Activated CD8-positive, alpha-beta memory T cell treated with anti-CD3 and anti-CD28 coated beads, Interleukin-2, amount 10 ng/mL, durations not matched to agents 7 days and 5 days (primary cell): ENCODE measurements around the gene NT5M. TPM values are rescaled to one million over a fixed set of nuclear protein-coding genes. Genes with fewer than 3 reads are reported as not detected.

Source experiments
- ATAC-seq: fragments of 150-1000 bp; cut with Tn5 transposase; one replicate; pipeline ENCODE4 v1.10.0; 2021; ENCODE audit warnings: moderate library complexity
- CTCF ChIA-PET: fragments of 350-600 bp; sonication (Branson Sonifier 250); formaldehyde crosslinking; loops from one replicate; lab custom pipeline; 2021; ENCODE audit warnings: antibody characterized with exemption; lab: Charles Lee
- DNase-seq: peaks from one replicate; pipeline ENCODE4 v3.0.0-alpha.2; 2020
- H3K27ac Mint-ChIP-seq: one replicate; pipeline ENCODE4 v1.8.0; 2021; ENCODE audit warnings: mild to moderate bottlenecking, mixed read lengths
- H3K27me3 Mint-ChIP-seq: one replicate; pipeline ENCODE4 v1.8.0; 2021; ENCODE audit warnings: mixed read lengths
- H3K36me3 Mint-ChIP-seq: one replicate; pipeline ENCODE4 v1.8.0; 2021; ENCODE audit warnings: mild to moderate bottlenecking, mixed read lengths
- H3K4me1 Mint-ChIP-seq: one replicate; pipeline ENCODE4 v1.8.0; 2021; ENCODE audit warnings: mixed read lengths
- H3K4me3 Mint-ChIP-seq: one replicate; pipeline ENCODE4 v1.8.0; 2021; ENCODE audit warnings: mild to moderate bottlenecking, moderate library complexity, mixed read lengths
- H3K9me3 Mint-ChIP-seq: one replicate; pipeline ENCODE4 v1.8.0; 2022; ENCODE audit warnings: low read depth, mixed read lengths
- total RNA-seq, 2 experiments: library from RNA; stranded (reverse); gene quantifications; one replicate each; pipeline ENCODE4 v1.2.3, GENCODE V29; 2021

Gene NT5M
- total RNA-seq, 2 experiments from 2014 or later = 6.3 to 12.5 TPM

DNA sequence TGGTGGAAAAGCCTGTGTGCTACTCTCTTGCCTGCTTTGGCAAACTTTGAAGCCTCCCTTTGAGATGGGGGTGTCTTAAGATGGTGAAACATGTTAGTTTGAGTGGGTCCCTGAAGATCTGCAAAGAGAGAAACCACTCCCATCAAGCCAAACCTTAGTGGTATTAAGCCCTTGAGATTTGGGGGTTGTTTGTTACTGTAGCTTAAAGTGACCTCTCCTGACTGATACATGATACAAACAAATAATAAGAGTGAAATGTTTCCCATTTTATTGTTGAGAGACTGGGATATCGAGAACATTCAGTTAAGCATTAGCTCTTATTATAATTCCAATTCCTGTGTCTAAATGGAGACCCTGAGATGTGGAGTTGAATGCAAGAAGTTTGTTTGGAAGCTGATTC lies 63.1 kb downstream of the NT5M start:
- CTCF ChIA-PET = interaction anchor here (0.9 to 2.5 kb wide), 2 partner anchors 86 to 130 kb away, joined by 3 to 12 read pairs; partner anchors contain the start of gene RASD1
- no peaks in the 10 kb centered on the region for H3K9me3 Mint-ChIP-seq
- no peaks in the 10 kb centered on the region for H3K4me1 Mint-ChIP-seq
- DNase-seq (no peak), ATAC-seq (no peak)
- peaks cover 21% of the 10 kb centered on the region for H3K27me3 Mint-ChIP-seq
- H3K36me3 Mint-ChIP-seq = no peaks in the 10 kb centered on the region
- no peak overlapping the region for H3K4me3 Mint-ChIP-seq
- no peak overlapping the region for H3K27ac Mint-ChIP-seq

DNA sequence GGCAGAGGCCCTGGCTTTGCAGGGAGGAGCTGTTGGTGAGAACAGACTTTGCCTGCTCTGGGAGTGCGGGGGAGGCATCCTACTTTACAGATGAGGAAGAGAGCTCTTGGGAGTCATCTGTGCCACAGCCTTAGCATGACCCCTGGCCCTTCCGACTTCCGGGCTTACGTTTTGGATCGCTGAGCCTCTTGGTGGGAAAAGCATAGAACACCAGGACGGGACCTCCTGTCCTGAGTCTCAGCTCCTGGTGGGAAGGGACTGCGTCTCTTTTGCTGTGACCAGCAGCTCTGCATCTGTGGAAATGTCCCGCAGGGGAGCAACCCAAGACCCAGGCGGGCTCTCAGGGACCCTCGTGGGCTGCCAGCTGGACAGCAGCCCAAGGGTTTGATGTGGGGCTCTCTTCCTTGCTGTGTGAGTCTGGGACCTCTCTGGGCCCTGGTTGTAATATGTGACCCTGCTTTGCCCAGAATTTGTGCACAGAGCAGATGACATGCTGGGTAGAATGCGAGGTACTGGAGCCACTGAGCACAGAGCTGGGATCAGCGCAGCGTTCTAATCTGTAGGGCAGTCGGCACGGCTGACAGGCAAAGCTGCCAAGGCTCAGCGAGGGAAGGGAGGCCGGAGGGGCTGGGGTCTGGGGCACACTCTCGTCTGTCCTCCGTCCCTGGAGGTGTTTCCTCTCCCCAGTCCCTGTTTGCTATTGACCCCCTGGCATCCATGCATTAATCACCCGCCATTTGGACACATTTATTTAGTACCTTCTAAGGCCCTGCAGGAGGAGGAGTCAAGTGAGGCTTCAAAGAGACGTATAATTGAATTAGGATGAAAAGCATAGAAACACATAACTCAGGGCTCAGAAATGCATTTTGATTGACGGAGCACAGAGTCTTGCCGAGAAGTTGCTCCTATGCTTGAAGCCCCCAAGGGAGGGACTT lies 64.0 kb downstream of the NT5M start:
- Mint-ChIP-seq H3K4me3 (no peak overlapping the region), H3K9me3 (no peaks in the 10 kb centered on the region), H3K4me1 (no peaks in the 10 kb centered on the region), H3K36me3 (no peaks in the 10 kb centered on the region), H3K27me3 (peaks cover 23% of the 10 kb centered on the region), H3K27ac (no peak overlapping the region)
- DNase-seq (no peak), ATAC-seq (no peak)
- CTCF ChIA-PET = interaction anchor here (0.9 kb wide), 1 partner anchor 85 kb away, joined by 3 read pairs; no protein-coding TSS in a partner anchor

DNA sequence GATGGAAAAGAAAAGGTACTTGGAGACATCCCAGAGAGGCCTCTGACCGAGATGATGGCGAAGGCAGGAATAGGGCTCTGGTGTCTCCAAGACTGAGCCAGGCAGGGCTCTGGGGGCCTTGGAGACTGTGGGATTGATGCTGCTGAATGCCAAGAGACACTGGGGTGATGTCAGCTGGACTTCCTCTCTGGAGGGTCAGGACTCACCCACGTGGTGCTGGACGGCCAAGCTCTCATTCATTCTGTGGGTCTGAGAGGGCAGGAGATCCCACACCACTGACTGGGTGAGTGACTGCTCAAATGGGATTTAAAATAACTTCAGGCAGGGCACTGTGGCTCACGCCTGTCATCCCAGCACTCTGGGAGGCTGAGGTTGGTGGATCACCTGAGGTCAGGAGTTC lies 64.8 kb downstream of the NT5M start:
- no peaks in the 10 kb centered on the region for H3K36me3 Mint-ChIP-seq
- no peak for DNase-seq
- ATAC-seq = no peak
- H3K9me3 Mint-ChIP-seq = no peaks in the 10 kb centered on the region
- no peak overlapping the region for H3K4me3 Mint-ChIP-seq
- no peaks in the 10 kb centered on the region for H3K4me1 Mint-ChIP-seq
- H3K27ac Mint-ChIP-seq = no peak overlapping the region
- CTCF ChIA-PET = no interaction called here
- H3K27me3 Mint-ChIP-seq = peaks cover 23% of the 10 kb centered on the region

DNA sequence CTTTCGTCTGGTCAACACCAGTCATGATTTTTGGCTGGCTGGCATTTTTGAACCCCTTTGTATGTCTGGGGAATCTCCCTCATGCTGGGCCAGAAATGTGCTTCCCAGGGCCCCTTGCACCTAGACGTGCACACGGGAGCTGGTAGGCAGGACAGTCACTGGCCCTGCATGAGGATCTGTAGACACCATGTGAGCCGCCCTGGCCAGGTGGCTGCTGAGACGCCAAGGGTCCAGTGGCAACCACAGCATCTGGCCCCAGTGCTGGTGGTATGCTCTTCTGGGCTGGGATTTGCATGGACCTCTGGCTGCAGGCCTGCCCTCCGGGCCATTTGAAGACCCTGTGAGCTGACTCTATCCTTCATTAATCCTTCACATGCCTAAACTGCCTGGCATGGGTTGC lies 67.5 kb downstream of the NT5M start:
- H3K36me3 Mint-ChIP-seq = no peaks in the 10 kb centered on the region
- H3K27ac Mint-ChIP-seq = no peak overlapping the region
- ATAC-seq = no peak

DNA sequence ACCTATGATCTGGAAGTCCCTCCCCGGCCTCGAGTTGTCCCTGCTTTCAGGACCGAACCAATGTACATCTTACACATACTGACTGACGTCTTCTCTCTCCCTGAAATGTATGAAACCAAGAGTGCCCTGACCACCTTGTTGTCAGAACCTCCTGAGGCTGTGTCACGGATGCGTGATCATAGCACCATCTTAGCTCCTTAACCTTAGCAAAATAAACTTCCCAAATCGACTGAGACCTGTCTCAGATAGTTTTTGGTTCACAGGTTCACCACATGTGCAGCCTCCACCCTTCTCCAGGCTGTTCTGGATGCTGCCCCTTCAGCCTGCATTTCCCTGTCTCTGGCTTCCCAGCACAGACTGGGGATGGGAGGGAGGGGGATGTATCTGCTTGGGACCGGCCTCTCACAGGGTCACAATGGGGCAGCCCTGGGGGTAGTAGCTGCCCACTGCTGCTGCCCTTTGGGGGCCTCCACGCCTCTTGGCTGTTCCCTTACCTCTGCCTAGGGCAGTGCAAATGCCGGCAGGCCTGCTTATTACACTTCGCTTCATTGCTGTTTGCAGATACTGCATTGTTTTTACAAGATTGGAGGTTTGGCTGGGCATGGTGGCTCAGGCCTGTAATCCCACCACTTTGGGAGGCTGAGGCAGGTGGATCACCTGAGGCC lies 69.8 kb downstream of the NT5M start:
- CTCF ChIA-PET = no interaction called here
- DNase-seq (no peak), ATAC-seq (no peak)
- Mint-ChIP-seq H3K36me3 (no peaks in the 10 kb centered on the region), H3K9me3 (no peaks in the 10 kb centered on the region), H3K27ac (no peak overlapping the region), H3K27me3 (peaks cover 10% of the 10 kb centered on the region), H3K4me3 (no peak overlapping the region), H3K4me1 (no peaks in the 10 kb centered on the region)

More for the DNA sequence above, 67.5 kb downstream of the NT5M start:
- H3K4me3 Mint-ChIP-seq = no peak overlapping the region
- CTCF ChIA-PET = interaction anchor here (1.3 kb wide), 1 partner anchor 126 kb away, joined by 4 read pairs; the partner anchor contains the start of gene RASD1
- DNase-seq = no peak
- peaks cover 20% of the 10 kb centered on the region for H3K27me3 Mint-ChIP-seq
- no peaks in the 10 kb centered on the region for H3K4me1 Mint-ChIP-seq
- no peaks in the 10 kb centered on the region for H3K9me3 Mint-ChIP-seq

DNA sequence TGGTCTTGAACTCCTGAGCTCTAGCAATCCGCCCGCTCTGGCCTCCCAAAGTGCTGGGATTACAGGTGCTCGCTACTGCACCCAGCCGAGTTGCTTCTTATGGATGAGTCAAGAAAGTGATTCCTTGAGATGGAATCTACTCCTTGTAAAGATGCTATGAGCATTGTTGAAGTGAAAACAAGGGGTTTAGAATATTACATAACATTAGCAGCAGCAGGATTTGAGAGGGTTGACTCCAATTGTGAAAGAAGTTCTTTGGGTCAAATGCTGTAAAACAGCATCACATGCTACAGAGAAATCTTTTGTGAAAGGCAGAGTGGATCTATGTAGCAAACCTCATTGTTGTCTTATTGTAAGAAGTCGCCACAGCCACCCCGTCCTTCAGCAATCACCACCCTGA lies 72.7 kb downstream of the NT5M start:
- Mint-ChIP-seq H3K9me3 (no peaks in the 10 kb centered on the region), H3K4me1 (no peaks in the 10 kb centered on the region), H3K36me3 (no peaks in the 10 kb centered on the region), H3K4me3 (no peak overlapping the region), H3K27me3 (peaks cover 5% of the 10 kb centered on the region), H3K27ac (no peak overlapping the region)
- DNase-seq = no peak
- no peak for ATAC-seq
- CTCF ChIA-PET = no interaction called here

DNA sequence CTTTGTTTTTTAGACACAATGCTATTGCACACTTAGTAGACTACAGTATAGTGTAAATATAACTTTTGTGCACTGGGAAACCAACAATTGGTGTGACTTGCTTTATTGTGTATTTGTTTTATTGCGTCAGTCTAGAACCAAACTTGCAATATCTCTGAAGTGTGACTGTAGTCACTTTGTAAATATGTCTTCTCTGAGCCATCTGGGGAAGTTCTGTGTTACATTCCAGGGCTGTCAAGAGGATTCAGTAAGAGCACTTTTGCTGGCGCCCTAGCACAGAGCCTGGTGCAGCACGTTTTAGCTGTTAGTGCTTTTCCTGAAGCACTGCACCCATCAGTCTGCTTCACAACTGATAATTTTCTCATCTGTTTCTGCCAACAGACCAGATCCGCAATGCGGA lies 73.2 kb downstream of the NT5M start:
- CTCF ChIA-PET = no interaction called here
- no peak for ATAC-seq
- no peak for DNase-seq
- Mint-ChIP-seq H3K27ac (no peak overlapping the region), H3K4me3 (no peak overlapping the region), H3K9me3 (no peaks in the 10 kb centered on the region), H3K27me3 (peaks cover 5% of the 10 kb centered on the region), H3K36me3 (no peaks in the 10 kb centered on the region), H3K4me1 (no peaks in the 10 kb centered on the region)

DNA sequence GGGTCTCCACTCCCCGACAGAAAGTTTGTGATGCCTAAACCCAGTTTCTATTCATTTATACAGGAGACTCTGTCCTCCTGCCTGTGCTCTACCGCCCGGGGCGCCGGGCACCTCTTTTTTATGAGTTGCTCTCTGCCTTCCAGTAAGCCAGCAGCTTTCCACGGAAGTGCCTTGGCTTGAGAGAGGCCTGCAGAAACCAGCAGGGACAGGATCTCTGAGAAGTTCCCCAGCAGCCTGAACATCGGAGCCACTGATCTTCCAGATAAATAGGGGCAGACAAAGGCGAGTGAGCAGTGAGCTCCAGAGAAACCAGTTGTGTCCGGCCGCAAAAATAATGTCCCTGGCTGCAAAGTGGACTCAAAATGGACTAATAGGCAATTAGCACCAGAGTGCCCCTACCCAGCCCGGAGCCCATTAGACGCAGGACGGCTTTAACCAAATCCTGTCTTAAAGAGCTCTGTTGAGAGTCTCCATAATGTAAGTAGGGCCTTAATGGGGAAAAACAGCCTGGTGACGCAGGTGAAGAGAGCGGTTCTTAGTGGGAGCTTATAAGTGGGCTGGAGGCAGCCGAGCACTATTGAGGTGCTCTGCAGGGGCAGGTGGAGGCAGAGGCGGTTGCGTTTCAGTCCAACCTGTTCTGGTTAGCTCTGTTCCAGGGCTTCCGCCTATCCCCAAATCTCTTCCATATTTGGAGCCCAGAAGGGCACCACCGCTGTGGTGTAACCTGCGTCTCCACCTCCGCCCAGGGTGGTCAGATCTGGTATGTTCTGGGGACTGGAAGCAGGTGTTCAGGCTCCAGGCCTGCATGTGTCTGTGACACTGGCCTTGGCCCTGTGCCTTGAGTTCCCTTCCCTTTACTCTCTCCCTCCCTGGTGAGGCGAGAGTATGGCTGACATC lies 74.1 kb downstream of the NT5M start:
- Mint-ChIP-seq H3K27ac (no peak overlapping the region), H3K27me3 (peaks cover 12% of the 10 kb centered on the region), H3K9me3 (no peaks in the 10 kb centered on the region), H3K4me3 (no peak overlapping the region), H3K36me3 (no peaks in the 10 kb centered on the region), H3K4me1 (peaks cover 6% of the 10 kb centered on the region)
- CTCF ChIA-PET = no interaction called here
- ATAC-seq (no peak), DNase-seq (no peak)

DNA sequence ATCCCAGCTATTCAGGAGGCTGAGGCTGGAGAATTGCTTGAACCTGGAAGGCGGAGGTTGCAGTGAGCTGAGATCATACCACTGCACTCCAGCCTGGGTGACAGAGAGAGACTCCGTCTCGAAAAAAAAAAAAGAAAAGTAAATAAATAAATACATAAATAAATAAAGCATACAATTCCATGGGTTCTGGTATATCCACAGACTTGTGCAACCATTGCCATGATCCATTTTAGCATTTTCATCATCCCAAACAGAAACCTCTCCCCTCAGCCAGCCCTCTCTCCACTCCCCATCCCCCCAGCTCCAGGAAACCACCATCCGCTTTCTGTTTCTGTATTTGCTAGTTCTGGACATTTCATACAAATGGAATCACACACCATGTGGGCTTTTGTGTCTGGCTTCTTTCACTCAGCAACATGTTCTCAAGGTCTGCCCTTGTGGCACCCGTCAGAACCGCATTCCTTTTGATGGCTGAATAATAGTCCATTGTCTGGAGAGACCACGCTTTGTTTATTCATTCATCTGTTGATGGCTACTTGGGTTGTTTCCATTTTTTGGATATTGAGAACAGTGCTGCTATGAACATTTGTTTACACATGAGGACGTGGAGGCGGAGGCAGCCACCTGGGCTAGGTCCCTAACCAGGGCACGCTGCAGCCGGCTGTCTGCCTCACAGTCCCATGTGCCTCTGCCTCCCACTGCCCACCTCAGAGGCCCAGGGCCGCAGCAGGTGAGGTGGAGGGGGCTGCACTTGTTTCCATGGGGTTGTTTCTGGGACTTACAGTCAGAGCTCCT lies 76.2 kb downstream of the NT5M start:
- Mint-ChIP-seq H3K4me1 (peaks cover 6% of the 10 kb centered on the region), H3K27ac (no peak overlapping the region), H3K4me3 (no peak overlapping the region), H3K9me3 (no peaks in the 10 kb centered on the region), H3K36me3 (no peaks in the 10 kb centered on the region), H3K27me3 (peaks cover 18% of the 10 kb centered on the region)
- CTCF ChIA-PET = interaction anchor here (0.7 kb wide), 1 partner anchor 23 kb away, joined by 3 read pairs; no protein-coding TSS in a partner anchor
- ATAC-seq (no peak), DNase-seq (no peak)

DNA sequence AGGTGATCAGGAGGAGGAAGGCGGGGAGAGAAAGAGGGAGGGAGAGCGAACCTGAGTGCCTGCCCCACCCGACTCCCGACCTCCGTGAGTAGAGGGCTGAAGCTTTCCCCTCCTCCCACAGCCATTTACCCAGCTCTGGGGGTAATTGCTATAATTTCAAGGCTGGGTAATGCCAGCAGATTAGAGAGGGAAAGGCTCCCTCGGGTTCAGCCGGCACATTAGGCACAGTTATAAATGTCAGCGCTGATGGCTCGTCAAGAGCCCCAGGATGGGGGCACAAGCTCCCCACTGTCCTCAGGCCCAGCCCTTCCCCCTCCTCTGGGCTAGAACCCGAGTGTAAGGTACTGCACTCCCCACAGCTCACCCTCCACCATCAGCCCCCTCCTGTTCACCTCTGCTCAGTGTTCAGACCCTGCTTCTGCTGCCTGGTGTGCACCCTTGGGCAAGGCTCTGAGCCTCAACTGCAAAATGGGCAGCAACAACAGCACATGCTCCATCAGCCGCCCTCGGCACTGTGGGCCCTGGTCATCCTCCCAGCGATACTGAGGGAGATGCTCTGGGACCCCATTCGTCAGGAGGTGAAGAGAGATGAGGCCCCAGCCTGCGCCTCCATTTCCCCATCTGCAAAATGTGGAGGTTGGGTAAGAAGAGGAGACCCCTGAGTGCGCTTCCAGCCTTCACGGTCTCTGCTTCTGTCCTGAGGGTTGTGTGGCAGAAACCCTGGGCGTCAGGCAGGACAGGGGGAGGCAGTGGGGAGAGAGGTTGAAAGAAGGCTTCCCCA lies 77.2 kb downstream of the NT5M start:
- Mint-ChIP-seq H3K4me1 (peaks cover 6% of the 10 kb centered on the region), H3K4me3 (no peak overlapping the region), H3K36me3 (no peaks in the 10 kb centered on the region), H3K27ac (no peak overlapping the region), H3K9me3 (no peaks in the 10 kb centered on the region), H3K27me3 (peaks cover 18% of the 10 kb centered on the region)
- DNase-seq = no peak
- no peak for ATAC-seq
- CTCF ChIA-PET = no interaction called here

DNA sequence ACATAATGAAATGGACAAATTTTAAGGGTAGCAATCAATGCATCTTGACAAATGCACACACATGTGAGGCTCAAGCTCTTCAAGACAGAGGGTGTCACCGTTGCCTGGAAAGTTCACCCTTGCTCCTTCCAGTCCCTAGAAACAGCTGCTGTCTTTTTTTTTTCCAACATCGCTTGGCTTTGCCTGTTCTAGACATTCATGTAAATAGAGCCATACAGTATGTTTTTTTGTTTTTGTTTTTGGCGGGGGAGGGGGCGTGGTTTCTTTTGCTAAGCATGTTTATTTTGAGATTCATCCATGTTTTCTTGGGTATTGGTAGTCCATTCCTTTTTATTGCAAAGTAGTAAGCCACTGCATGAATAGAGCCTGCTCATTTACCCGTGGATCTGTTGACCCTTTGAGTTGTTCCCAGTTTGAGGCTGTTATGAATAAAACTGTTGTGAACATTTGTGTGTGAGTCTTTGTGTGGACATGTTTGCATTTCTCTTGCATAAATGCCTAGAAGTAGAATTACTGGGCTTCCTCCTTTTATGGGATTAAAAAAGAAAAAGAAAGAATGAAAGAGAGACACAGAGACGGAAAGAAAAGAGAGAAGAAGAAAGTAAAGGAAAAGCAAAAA lies 78.4 kb downstream of the NT5M start:
- Mint-ChIP-seq H3K9me3 (no peaks in the 10 kb centered on the region), H3K27ac (no peak overlapping the region), H3K4me3 (no peak overlapping the region), H3K36me3 (no peaks in the 10 kb centered on the region), H3K4me1 (peaks cover 6% of the 10 kb centered on the region), H3K27me3 (peaks cover 18% of the 10 kb centered on the region)
- DNase-seq (no peak), ATAC-seq (no peak)
- CTCF ChIA-PET = interaction anchor here (1.0 to 1.4 kb wide), 2 partner anchors 10 to 115 kb away, joined by 3 read pairs; no protein-coding TSS in a partner anchor
